ENCODE measurements around the gene ZNF444.
"Not testable (repeated sequence)": the region's sequence is repeated elsewhere in the genome, so short reads cannot be mapped to it uniquely, and the experiment has no call there.

ZNF444 gene

DNA sequence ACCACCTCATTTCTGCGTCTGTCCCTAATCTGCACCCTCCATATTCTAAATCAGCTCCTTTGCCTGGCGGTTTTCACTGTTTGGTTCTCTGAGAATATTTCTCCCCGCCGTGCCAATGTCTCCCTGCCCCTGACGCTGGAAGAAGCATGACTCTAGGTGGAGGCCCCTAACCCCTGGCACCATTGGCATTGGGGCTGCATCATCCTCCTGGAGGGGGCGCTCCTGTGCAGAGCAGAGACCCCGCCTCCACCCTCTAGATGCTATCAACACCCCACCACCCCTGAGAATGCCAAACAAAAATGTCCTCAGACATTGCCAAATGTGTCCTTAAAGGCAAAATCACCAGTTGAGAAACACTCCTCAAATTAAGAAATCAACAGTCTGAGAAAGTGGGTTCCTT lies 50.0 kb downstream of the ZNF444 start:
- no peak for FAIRE-seq

- FAIRE-seq = no peak
These were observed 50.6 kb downstream of the ZNF444 start for GRCh38 chr19:56191711-56192110.

DNA sequence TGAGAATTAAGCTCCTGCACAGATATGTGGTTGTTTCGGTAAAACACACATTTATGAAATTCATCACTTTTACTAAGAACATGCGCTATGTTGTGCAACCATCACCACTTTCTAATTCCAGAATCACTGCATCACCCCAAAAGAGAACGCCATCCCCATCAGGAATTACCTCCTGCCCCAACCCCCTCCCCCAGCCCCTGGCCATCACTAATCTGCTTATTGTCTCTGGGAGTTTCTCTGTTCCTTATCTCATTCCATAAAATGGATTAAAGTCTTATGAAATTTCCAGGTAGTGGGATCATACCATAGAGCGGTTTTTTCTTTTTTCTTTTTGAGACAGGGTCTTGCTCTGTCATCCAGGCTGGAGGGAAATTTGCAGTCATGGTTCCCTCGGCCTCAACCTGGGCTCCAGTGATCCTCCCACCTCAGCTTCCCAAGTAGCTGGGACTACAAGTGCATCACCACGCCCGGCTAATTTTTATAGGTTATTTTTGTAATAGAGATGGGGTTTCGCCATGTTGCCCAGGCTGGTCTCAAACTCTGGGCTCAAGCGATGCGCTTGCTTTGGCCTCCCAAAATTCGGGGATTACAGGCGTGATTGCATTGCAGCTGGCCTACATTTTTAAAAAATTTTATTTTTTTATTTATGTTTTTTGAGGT lies 53.0 kb downstream of the ZNF444 start:
- no peak for FAIRE-seq

- not testable (repeated sequence) for FAIRE-seq
These were observed 56.6 kb downstream of the ZNF444 start, which contains the start of gene ZSCAN5B for GRCh38 chr19:56197646-56198045. Gene ZSCAN5B (minus strand): TSS chr19:56197783. CDS start chr19:56193052, 4,731 bp downstream.

DNA sequence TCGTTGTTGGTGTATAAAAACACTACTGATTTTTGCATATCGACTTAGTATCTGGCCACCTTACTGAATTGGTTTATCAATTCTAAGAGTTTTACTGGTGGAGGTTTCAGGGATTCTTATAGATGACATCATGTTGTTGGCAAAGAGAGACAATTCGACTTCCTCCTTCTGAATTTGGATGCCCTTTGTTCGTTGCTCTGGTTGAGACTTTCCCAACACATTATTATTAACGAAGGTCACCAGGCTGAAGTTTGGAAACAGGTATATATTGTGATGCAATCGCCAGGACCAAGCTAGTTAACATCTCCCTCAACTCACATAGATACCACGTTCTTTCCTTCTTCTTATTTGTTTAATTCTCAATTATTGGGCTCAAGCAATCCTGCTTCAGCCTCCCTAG lies 58.6 kb downstream of the ZNF444 start:
- no peak for FAIRE-seq

- FAIRE-seq = no peak
These were observed 60.9 kb downstream of the ZNF444 start, which contains the start of gene ZSCAN5C for GRCh38 chr19:56201973-56202372. Gene ZSCAN5C (plus strand): TSS chr19:56202273. CDS start chr19:56205914, 3,641 bp downstream.

- not testable (repeated sequence) for FAIRE-seq
These were observed 66.5 kb downstream of the ZNF444 start for GRCh38 chr19:56207581-56207980.

DNA sequence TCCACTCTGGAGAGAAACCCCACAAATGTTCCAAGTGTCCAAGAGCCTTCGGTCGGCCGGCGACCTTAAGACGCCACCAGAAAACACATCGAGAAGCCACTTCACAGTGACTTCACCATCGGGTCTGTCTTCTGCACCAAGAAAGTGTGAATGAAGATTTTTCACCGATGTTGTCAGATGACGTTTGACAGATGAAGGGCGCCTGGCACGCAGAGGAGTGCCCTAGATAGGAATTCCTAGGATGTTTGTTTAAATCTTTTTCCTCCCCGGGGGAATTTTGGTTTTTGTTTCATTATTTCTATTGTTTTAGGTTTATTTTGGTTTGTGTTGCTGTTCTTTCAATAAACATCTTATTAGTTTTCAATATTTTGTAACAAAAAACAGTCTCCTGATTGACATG lies 68.0 kb downstream of the ZNF444 start:
- no peak for FAIRE-seq

DNA sequence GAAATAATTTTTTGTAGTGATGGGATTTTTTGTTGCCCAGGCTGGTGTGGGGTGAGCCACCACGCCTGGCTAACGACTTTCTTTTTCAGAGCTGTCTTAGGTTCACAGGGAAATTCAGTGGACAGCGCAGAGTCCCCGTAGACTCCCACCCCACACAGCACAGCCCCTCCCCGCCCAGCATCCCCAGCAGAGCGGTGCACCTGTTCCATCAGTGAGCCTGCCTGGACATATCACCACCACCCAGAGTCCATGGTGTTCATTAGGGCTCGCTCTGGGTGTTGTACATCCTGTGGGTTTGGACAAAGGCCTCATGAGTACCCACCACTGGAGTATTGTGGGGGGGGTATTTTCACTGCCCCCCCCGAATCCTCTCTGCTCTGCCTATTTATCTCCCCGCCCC lies 68.9 kb downstream of the ZNF444 start:
- not testable (repeated sequence) for FAIRE-seq
